Panc1 (cell line): ENCODE measurements around the gene COL23A1. TPM values are rescaled to one million over a fixed set of nuclear protein-coding genes. Genes with fewer than 3 reads are reported as not detected.

Experiments
- ATAC-seq: fragments of 200-7000 bp; cut with Tn5 transposase; 2 replicates; pipeline ENCODE4 v1.9.1; 2020; ENCODE audit warnings: mild to moderate bottlenecking, moderate library complexity
- BruUV-seq: library from RNA; stranded (reverse); fragments of 400-500 nt; replicated peaks from 2 replicates; lab custom pipeline; 2021; lab: Mats Ljungman, UMichigan
- CTCF ChIA-PET: fragments of 300-600 bp; sonication (Branson Sonifier 250); formaldehyde crosslinking; loops from one replicate; lab custom pipeline; 2022; ENCODE audit warnings: antibody characterized with exemption; lab: Charles Lee
- POLR2A ChIA-PET: fragments of 300-600 bp; sonication (Branson Sonifier 250); formaldehyde crosslinking; loops from one replicate; lab custom pipeline; 2022; ENCODE audit warnings: antibody characterized with exemption; lab: Charles Lee
- DNase-seq: peaks from one replicate; pipeline ENCODE4 v3.0.0-alpha.2; 2010; ENCODE audit warnings: low read depth, low spot score
- H3K27ac ChIP-seq: 2 replicates; pipeline ENCODE4 v1.5.1; 2011; ENCODE audit warnings: mild to moderate bottlenecking, low read length, inconsistent platforms
- H3K27me3 ChIP-seq: fragments of 200-500 bp; sonication (Bioruptor generic); 2 replicates; pipeline ENCODE4 v1.6.0; 2014; ENCODE audit warnings: low read length, inconsistent platforms; ENCODE audit not compliant: control insufficient read depth, insufficient read depth
- H3K36me3 ChIP-seq: fragments of 200-500 bp; sonication (Bioruptor generic); 2 replicates; pipeline ENCODE4 v1.5.1; 2014; ENCODE audit warnings: inconsistent platforms, mild to moderate bottlenecking, low read length, moderate library complexity; ENCODE audit not compliant: control insufficient read depth, insufficient read depth
- H3K4me1 ChIP-seq: 2 replicates; pipeline ENCODE4 v1.5.1; 2011; ENCODE audit warnings: inconsistent platforms, mild to moderate bottlenecking, low read length, moderate library complexity; ENCODE audit not compliant: control insufficient read depth, insufficient read depth
- H3K4me3 ChIP-seq, 2 experiments: 2 replicates each; pipeline ENCODE4 v1.5.1; 2011 to 2012; ENCODE audit warnings: low read depth in 2 of 2, low read length in 2 of 2, mild to moderate bottlenecking in 2 of 2, inconsistent platforms in 1 of 2, moderate library complexity in 1 of 2
- H3K9me3 ChIP-seq: fragments of 200-500 bp; sonication (Bioruptor generic); 2 replicates; pipeline ENCODE4 v1.5.1; 2014; ENCODE audit warnings: low read depth, mild to moderate bottlenecking, inconsistent platforms, low read length, moderate library complexity; ENCODE audit not compliant: control insufficient read depth, insufficient read depth
- POLR2AphosphoS5 ChIP-seq: IDR thresholded peaks from 2 replicates; pipeline ENCODE4 v1.6.1; 2012; ENCODE audit warnings: mild to moderate bottlenecking, low read depth, low read length, moderate library complexity
- SIN3A ChIP-seq: IDR thresholded peaks from 2 replicates; pipeline ENCODE4 v1.6.1; 2012; ENCODE audit warnings: low read depth, mild to moderate bottlenecking, low read length, moderate library complexity, borderline replicate concordance; ENCODE audit not compliant: insufficient read depth
- TCF7L2 ChIP-seq: IDR thresholded peaks from 2 replicates; pipeline ENCODE4 v1.6.1; 2011; ENCODE audit warnings: mild to moderate bottlenecking, low read depth, low read length, inconsistent platforms
- in situ Hi-C: cut with HindIII; loops from 2 replicates; pipeline ENCODE4 v1.10.0; 2016; ENCODE audit warnings: low sequenced_read_pairs, low pct_unique_long_range_greater_than_20kb
- intact Hi-C: fragments of 100-400 bp; cut with micrococcal nuclease; formaldehyde crosslinking; loops from one replicate; pipeline ENCODE4 v1.10.0; 2022; ENCODE audit not compliant: unreplicated experiment
- total RNA-seq: library from RNA; stranded (reverse); gene quantifications from one replicate; pipeline ENCODE4 v1.2.1, GENCODE V29; 2021; ENCODE audit not compliant: unreplicated experiment
- TF ChIP-seq, protein P1 (sequence below), 2 experiments: IDR thresholded peaks; 2 replicates each; pipeline ENCODE4 v1.6.1; 2011 to 2012; ENCODE audit warnings: low read depth in 2 of 2, control low read depth in 1 of 2, low read length in 1 of 2, mild to moderate bottlenecking in 1 of 2, moderate library complexity in 1 of 2; ENCODE audit not compliant: insufficient read depth in 1 of 2
- TF ChIP-seq, protein P2 (sequence below): fragments of 450-650 bp; IDR thresholded peaks from 2 replicates; pipeline ENCODE4 v1.5.1; 2017; ENCODE audit warnings: mild to moderate bottlenecking

COL23A1 gene
- total RNA-seq, 1 experiment from 2014 or later, result 0.05 TPM

DNA sequence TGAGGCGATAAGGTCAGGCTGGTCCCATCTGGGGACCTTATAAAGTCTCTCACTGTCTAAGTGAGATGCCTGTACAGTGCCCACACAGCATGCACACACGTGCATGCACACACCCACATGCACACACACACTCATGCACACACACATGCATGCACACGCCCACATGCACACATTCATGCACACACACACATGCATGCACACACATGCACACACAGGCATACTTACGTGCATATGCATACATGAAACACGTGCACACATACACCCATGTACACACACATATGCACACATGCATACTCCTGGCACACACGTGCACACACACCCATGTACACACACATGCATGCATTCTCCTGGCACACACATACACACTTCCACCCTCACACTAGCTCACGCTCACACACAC, 12.2 kb downstream of the COL23A1 start:
- CTCF ChIA-PET, result no interaction called here
- H3K4me3 ChIP-seq, result no peak overlapping the region
- in situ Hi-C loops (no loop called here), intact Hi-C loops (no loop called here)
- no peak for TF ChIP-seq POLR2AphosphoS5
- TF ChIP-seq, protein P1, sequence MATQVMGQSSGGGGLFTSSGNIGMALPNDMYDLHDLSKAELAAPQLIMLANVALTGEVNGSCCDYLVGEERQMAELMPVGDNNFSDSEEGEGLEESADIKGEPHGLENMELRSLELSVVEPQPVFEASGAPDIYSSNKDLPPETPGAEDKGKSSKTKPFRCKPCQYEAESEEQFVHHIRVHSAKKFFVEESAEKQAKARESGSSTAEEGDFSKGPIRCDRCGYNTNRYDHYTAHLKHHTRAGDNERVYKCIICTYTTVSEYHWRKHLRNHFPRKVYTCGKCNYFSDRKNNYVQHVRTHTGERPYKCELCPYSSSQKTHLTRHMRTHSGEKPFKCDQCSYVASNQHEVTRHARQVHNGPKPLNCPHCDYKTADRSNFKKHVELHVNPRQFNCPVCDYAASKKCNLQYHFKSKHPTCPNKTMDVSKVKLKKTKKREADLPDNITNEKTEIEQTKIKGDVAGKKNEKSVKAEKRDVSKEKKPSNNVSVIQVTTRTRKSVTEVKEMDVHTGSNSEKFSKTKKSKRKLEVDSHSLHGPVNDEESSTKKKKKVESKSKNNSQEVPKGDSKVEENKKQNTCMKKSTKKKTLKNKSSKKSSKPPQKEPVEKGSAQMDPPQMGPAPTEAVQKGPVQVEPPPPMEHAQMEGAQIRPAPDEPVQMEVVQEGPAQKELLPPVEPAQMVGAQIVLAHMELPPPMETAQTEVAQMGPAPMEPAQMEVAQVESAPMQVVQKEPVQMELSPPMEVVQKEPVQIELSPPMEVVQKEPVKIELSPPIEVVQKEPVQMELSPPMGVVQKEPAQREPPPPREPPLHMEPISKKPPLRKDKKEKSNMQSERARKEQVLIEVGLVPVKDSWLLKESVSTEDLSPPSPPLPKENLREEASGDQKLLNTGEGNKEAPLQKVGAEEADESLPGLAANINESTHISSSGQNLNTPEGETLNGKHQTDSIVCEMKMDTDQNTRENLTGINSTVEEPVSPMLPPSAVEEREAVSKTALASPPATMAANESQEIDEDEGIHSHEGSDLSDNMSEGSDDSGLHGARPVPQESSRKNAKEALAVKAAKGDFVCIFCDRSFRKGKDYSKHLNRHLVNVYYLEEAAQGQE (IDR thresholded peaks at IDR 0.05; ENCODE audit: insufficient read depth in 1 of 2, low read depth in 2 of 2, low read length in 1 of 2), result no peak
- TF ChIP-seq SIN3A, result no peak
- TF ChIP-seq, protein P2, sequence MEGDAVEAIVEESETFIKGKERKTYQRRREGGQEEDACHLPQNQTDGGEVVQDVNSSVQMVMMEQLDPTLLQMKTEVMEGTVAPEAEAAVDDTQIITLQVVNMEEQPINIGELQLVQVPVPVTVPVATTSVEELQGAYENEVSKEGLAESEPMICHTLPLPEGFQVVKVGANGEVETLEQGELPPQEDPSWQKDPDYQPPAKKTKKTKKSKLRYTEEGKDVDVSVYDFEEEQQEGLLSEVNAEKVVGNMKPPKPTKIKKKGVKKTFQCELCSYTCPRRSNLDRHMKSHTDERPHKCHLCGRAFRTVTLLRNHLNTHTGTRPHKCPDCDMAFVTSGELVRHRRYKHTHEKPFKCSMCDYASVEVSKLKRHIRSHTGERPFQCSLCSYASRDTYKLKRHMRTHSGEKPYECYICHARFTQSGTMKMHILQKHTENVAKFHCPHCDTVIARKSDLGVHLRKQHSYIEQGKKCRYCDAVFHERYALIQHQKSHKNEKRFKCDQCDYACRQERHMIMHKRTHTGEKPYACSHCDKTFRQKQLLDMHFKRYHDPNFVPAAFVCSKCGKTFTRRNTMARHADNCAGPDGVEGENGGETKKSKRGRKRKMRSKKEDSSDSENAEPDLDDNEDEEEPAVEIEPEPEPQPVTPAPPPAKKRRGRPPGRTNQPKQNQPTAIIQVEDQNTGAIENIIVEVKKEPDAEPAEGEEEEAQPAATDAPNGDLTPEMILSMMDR, result no peak
- no peak for TF ChIP-seq TCF7L2
- no peaks in the 10 kb centered on the region for H3K9me3 ChIP-seq
- no peaks in the 10 kb centered on the region for H3K4me1 ChIP-seq
- H3K27me3 ChIP-seq, result no peaks in the 10 kb centered on the region; the same call in 1 of the 2 replicates
- DNase-seq (no peak), ATAC-seq (no peak)
- BruUV-seq, result no TSS peak
- POLR2A ChIA-PET, result no interaction called here
- H3K27ac ChIP-seq, result no peak overlapping the region
- no peaks in the 10 kb centered on the region for H3K36me3 ChIP-seq

- Histone ChIP-seq H3K4me1 (no peaks in the 10 kb centered on the region), H3K27me3 (no peaks in the 10 kb centered on the region; the same call in 1 of the 2 replicates), H3K27ac (no peak overlapping the region), H3K9me3 (no peaks in the 10 kb centered on the region), H3K36me3 (no peaks in the 10 kb centered on the region), H3K4me3 (no peak overlapping the region)
- in situ Hi-C loops, result no loop called here
- ChIA-PET CTCF (no interaction called here), POLR2A (no interaction called here)
- TF ChIP-seq, protein P2, result no peak
- TF ChIP-seq POLR2AphosphoS5, result no peak
- no peak for TF ChIP-seq TCF7L2
- TF ChIP-seq SIN3A, result no peak
- TF ChIP-seq, protein P1 (IDR thresholded peaks at IDR 0.05; ENCODE audit: insufficient read depth in 1 of 2, low read depth in 2 of 2, low read length in 1 of 2), result no peak
- no peak for ATAC-seq
- intact Hi-C loops, result no loop called here
- no TSS peak for BruUV-seq
- no peak for DNase-seq
These were observed 12.8 kb downstream of the COL23A1 start for GRCh38 chr5:178577376-178577839.
